Loucy (cell line): ENCODE data around the gene CDH4.

Experiments
- H2AFZ ChIP-seq: fragments of 200-600 bp; sonication (generic); 2 replicates; pipeline ENCODE4 v1.6.0; 2016; ENCODE audit warnings: antibody characterized with exemption, mild to moderate bottlenecking, low read length, moderate library complexity
- H3F3A ChIP-seq: fragments of 200-600 bp; 2 replicates; pipeline ENCODE4 v1.6.0; 2016; ENCODE audit warnings: antibody characterized with exemption, low read depth, mild to moderate bottlenecking
- H3K27me3 ChIP-seq: fragments of 200-600 bp; sonication (generic); 2 replicates; pipeline ENCODE4 v1.6.1; 2014; ENCODE audit warnings: low read length, mild to moderate bottlenecking; ENCODE audit not compliant: insufficient read depth, poor library complexity, severe bottlenecking
- H3K36me3 ChIP-seq: fragments of 200-600 bp; sonication (generic); 2 replicates; pipeline ENCODE4 v1.6.1; 2016; ENCODE audit warnings: low read length; ENCODE audit not compliant: insufficient read depth
- H3K4me1 ChIP-seq: fragments of 200-600 bp; sonication (generic); 2 replicates; pipeline ENCODE4 v1.5.1; 2014; ENCODE audit warnings: low read length, mild to moderate bottlenecking; ENCODE audit not compliant: insufficient read depth, poor library complexity, severe bottlenecking
- H3K4me2 ChIP-seq: fragments of 200-600 bp; sonication (generic); 2 replicates; pipeline ENCODE4 v1.6.0; 2014; ENCODE audit warnings: antibody characterized with exemption, low read length, low read depth, mild to moderate bottlenecking; ENCODE audit not compliant: poor library complexity, severe bottlenecking
- H3K4me3 ChIP-seq: fragments of 200-600 bp; sonication (generic); 2 replicates; pipeline ENCODE4 v1.5.1; 2014; ENCODE audit warnings: low read length, mild to moderate bottlenecking, mixed read lengths; ENCODE audit not compliant: poor library complexity, severe bottlenecking
- H3K79me2 ChIP-seq: fragments of 200-600 bp; sonication (generic); 2 replicates; pipeline ENCODE4 v1.6.1; 2014; ENCODE audit warnings: low read length; ENCODE audit not compliant: insufficient read depth
- H3K9ac ChIP-seq: fragments of 200-600 bp; sonication (generic); 2 replicates; pipeline ENCODE4 v1.6.0; 2014; ENCODE audit warnings: mild to moderate bottlenecking, low read depth, low read length, moderate library complexity; ENCODE audit not compliant: poor library complexity, severe bottlenecking
- H3K9me2 ChIP-seq: fragments of 200-600 bp; sonication (generic); replicated peaks from 2 replicates; pipeline ENCODE4 v1.6.1; 2016; ENCODE audit warnings: low read depth, low read length, mixed read lengths
- H3K9me3 ChIP-seq: fragments of 200-600 bp; sonication (generic); 2 replicates; pipeline ENCODE4 v1.6.1; 2014; ENCODE audit warnings: mild to moderate bottlenecking, antibody characterized with exemption, low read length, low read depth; ENCODE audit not compliant: insufficient read depth
- H4K20me1 ChIP-seq: fragments of 200-600 bp; sonication (generic); 2 replicates; pipeline ENCODE4 v1.6.0; 2014; ENCODE audit warnings: antibody characterized with exemption, low read length, mild to moderate bottlenecking; ENCODE audit not compliant: insufficient read depth, poor library complexity, severe bottlenecking
- EZH2phosphoT487 ChIP-seq: fragments of 200-600 bp; IDR thresholded peaks from 2 replicates; pipeline ENCODE4 v1.6.1; 2018; ENCODE audit warnings: antibody characterized with exemption, mild to moderate bottlenecking, moderate library complexity, borderline replicate concordance
- TF ChIP-seq, protein P1 (sequence below): fragments of 200-600 bp; sonication (generic); conservative IDR thresholded peaks from 2 replicates; pipeline ENCODE4 v1.5.1; 2014; ENCODE audit warnings: mild to moderate bottlenecking, antibody characterized with exemption, low read length

The CDH4 gene

DNA sequence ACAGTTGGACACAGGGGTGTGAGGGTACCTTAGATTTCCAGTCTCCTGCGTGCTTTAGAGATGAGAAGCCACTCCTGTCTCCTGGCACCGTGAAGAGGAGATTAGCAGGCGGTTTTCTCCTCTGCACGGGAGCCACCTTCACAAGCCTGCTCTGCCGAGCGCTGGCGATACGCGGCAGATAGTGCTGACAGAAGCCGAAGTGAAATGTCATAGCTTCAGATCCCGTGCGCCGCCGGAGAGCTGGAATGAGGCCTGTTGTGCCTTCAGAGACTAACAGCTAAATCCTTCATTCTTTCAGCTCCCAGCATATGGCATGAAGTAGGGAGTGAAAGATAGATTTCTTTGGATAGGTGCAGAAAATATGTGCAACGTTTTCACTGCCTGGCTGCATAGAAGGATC is 442.6 kb downstream of the CDH4 start:
- H3K36me3 ChIP-seq: no peaks in the 10 kb centered on the region; the same call in 1 of the 2 replicates
- H3K4me2 ChIP-seq: no peak overlapping the region
- H3K4me1 ChIP-seq: no peaks in the 10 kb centered on the region
- H2AFZ ChIP-seq: no peak overlapping the region
- H3K4me3 ChIP-seq: no peak overlapping the region
- H3K27me3 ChIP-seq: no peaks in the 10 kb centered on the region
- TF ChIP-seq, protein P1, sequence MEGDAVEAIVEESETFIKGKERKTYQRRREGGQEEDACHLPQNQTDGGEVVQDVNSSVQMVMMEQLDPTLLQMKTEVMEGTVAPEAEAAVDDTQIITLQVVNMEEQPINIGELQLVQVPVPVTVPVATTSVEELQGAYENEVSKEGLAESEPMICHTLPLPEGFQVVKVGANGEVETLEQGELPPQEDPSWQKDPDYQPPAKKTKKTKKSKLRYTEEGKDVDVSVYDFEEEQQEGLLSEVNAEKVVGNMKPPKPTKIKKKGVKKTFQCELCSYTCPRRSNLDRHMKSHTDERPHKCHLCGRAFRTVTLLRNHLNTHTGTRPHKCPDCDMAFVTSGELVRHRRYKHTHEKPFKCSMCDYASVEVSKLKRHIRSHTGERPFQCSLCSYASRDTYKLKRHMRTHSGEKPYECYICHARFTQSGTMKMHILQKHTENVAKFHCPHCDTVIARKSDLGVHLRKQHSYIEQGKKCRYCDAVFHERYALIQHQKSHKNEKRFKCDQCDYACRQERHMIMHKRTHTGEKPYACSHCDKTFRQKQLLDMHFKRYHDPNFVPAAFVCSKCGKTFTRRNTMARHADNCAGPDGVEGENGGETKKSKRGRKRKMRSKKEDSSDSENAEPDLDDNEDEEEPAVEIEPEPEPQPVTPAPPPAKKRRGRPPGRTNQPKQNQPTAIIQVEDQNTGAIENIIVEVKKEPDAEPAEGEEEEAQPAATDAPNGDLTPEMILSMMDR: no peak
- TF ChIP-seq EZH2phosphoT487: no peak
- no peaks in the 10 kb centered on the region for H3F3A ChIP-seq
- H4K20me1 ChIP-seq: no peaks in the 10 kb centered on the region
- H3K79me2 ChIP-seq: no peaks in the 10 kb centered on the region
- no peaks in the 10 kb centered on the region for H3K9me3 ChIP-seq
- no peak overlapping the region for H3K9ac ChIP-seq
- H3K9me2 ChIP-seq: no peaks in the 10 kb centered on the region

DNA sequence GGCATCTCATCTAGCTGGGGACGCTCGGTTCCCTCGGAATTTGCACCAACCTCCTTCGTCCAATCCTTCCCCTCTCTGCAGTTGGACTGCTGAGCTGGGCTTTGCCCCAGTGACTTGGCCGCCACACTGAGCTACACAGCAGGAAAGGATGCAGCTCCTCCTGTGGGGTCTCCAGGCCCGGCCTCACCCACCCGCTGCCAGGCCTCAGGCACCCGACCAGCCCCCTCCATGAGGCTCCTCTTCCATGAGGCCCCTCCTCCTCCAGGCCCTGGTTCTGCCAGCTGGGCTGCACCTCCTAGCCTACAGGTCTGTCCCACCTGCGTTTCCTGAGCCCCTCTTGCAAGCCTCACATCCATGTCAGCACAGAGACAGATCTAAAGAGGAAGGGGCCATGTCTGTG is 443.7 kb downstream of the CDH4 start:
- no peak overlapping the region for H3K9ac ChIP-seq

DNA sequence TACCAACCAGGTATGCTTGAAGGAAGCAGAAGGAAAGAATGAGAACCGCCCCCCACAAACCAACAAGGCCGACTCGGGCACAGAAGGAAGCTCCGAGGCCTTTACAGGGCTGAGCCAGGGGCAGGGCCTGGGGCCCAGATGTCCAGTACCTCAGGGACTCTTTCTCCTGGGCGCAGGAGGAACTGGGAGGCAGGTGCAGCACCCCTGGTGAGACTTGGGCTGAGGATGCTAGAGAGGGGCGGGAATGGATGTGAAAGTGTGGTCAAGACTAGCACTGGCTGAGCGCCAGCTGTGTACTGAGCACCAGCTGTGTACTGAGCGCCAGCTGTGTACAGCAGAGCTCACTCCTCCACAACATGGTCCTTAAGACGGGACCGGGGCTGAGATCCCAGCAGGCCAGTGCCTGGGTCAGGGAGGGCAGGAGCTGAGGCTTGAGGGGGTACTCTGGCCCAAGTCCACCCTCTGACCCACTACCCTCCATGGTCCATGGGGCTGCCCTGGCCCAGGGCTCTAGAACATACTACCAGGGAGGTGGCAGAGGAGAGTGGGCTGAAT is 444.2 kb downstream of the CDH4 start:
- Histone ChIP-seq H3K4me2 (no peak overlapping the region), H3K27me3 (no peaks in the 10 kb centered on the region), H3K9me3 (no peaks in the 10 kb centered on the region), H3K9me2 (no peaks in the 10 kb centered on the region), H3F3A (no peaks in the 10 kb centered on the region), H3K36me3 (peaks cover 7% of the 10 kb centered on the region; the same call in 1 of the 2 replicates), H2AFZ (no peak overlapping the region), H3K4me3 (no peak overlapping the region), H3K9ac (no peak overlapping the region), H3K79me2 (no peaks in the 10 kb centered on the region), H4K20me1 (no peaks in the 10 kb centered on the region), H3K4me1 (no peaks in the 10 kb centered on the region)
- TF ChIP-seq, protein P1: no peak
- TF ChIP-seq EZH2phosphoT487: no peak

More for the DNA sequence above, 443.7 kb downstream of the CDH4 start:
- Histone ChIP-seq H3F3A (no peaks in the 10 kb centered on the region), H3K9me2 (no peaks in the 10 kb centered on the region), H4K20me1 (no peaks in the 10 kb centered on the region), H3K9me3 (no peaks in the 10 kb centered on the region), H3K4me1 (no peaks in the 10 kb centered on the region), H2AFZ (no peak overlapping the region), H3K79me2 (no peaks in the 10 kb centered on the region), H3K36me3 (peaks cover 7% of the 10 kb centered on the region; the same call in 1 of the 2 replicates), H3K27me3 (no peaks in the 10 kb centered on the region), H3K4me3 (no peak overlapping the region), H3K4me2 (no peak overlapping the region)
- TF ChIP-seq, protein P1: no peak
- no peak for TF ChIP-seq EZH2phosphoT487
